ENCODE results near the gene SLC20A1.
"Not testable (repeated sequence)": the region's sequence is repeated elsewhere in the genome, so short reads cannot be mapped to it uniquely, and the experiment has no call there.

SLC20A1 gene

GRCh38 chr2:112645310-112646101 lies at the start of gene SLC20A1:
TSS of gene SLC20A1 (plus strand) at chr2:112645939. CDS start at chr2:112646829, 890 bp downstream.
- DNase-seq (ENCODE audit: low read depth), result peak; percentile 97

DNA sequence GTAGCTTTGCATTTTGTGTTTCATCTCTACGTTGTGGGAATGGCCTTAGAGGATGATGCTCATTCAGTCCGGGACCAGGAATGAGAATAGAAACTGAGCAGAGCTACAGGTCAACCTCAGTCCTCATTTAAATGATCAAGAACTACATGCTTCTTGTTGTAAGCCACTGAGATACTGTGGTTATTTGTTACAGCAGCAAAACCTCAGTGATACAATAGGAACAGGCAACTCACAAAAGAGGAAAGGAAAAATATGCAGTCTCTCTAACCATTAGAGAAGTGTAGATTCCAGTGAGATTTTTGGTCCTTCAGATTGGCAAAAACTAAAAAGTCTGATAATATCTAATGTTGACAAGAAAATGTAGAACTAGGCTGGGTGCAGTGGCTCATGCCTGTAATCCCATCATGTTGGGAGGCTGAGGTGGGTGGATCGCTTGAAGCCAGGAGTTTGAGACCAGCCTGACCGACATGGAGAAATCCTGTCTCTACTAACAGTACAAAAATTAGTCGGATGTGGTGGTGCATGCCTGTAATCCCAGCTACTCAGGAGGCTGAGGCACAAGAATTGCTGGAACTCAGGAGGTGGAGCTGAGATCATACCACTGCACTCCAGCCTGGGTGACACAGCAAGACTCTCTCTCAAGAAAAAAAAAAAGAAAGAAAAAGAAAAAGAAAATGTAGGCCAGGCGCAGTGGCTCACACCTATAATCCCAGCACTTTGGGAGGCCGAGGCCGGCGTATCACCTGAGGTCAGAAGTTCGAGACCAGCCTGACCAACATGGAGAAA lies 48.0 kb upstream of the SLC20A1 start:
- no peak for DNase-seq (ENCODE audit: low read depth)

DNA sequence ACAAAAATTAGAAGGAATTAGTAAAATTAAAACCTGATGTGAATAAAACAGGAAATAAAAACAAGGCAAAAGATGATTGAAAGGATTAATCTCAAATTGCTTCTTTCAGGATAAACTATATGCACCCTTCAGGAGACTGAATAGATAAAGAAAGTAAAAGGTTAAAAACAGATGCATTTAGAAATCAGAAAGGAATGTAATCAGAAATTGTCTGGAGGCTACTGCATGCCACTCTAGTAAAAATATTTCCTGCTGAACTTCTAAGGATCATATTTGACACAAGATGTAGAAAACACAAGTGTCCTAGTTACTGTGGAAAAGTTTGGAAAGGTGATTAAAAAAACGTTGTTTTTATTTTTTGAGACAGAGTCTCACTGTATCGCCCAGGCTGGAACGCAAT lies 45.1 kb upstream of the SLC20A1 start:
- no peak for DNase-seq (ENCODE audit: low read depth)

GRCh38 chr2:112601754-112602153 lies 44.0 kb upstream of the SLC20A1 start:
- no peak for DNase-seq (ENCODE audit: low read depth)

- DNase-seq (ENCODE audit: low read depth), result no peak
These were observed 42.8 kb upstream of the SLC20A1 start for GRCh38 chr2:112602917-112603316.

- no peak for DNase-seq (ENCODE audit: low read depth)
These were observed 42.0 kb upstream of the SLC20A1 start for GRCh38 chr2:112603731-112604130.

DNA sequence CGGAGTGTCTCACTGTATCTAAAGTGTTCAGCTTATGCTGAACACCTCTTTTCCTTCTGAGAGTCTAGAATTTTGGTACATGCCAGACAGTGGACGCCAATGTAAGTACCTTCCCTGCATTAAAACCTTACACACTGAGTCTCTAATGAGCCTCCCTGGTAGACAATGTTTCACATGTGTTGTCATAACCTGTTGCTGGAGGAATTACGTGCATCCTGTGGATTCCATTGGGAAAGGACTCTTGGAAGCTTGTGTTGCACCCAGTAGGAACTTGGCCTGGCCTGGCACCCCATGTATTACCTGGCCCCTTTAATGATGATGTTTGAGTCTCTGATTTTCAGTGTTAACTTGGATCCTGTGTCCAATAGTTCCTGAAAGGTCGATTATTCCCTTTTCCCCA lies 40.8 kb upstream of the SLC20A1 start:
- no peak for DNase-seq (ENCODE audit: low read depth)

DNA sequence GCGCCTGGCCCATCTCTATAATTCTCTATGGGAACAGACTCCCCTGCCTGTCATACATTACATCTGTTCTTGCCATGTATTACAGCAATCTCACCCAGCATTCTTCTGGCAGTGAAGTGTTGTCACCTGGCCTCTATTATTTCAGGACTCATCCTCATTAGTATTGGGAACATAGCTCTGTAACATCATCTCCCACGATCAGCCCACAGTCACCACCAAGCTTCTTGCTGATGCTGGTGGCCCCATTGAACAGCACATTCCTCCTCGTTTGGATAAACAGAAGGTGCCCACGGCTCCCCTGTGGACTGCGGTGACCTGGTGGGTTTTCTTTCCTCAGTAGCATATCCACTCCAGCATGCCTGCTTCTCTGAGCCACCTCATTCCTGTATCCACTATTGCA lies 39.8 kb upstream of the SLC20A1 start:
- DNase-seq (ENCODE audit: low read depth), result no peak

DNA sequence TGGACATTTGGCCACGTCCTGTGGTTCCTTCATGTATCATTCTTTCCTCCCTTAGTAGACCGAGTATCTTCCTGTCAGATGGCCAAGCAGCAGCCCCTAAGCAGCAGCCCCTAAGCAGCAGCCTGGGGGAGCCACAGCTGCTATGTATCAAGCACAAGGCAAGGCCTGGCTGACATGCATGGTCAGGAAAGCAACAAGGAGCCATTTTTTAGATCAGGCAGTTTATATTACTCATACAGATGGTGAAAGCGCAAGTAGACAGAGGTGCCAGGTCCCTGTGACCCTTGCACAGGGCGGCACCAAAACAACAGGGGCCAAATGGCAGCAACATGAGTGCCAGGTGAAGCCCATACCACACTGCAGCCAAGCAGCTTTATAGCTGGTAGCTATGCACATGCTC lies 39.2 kb upstream of the SLC20A1 start:
- DNase-seq (ENCODE audit: low read depth), result no peak

GRCh38 chr2:112607680-112608438 lies 37.9 kb upstream of the SLC20A1 start:
- no peak for DNase-seq (ENCODE audit: low read depth)

GRCh38 chr2:112609320-112609719 lies 36.4 kb upstream of the SLC20A1 start:
- not testable (repeated sequence) for DNase-seq (ENCODE audit: low read depth)

DNA sequence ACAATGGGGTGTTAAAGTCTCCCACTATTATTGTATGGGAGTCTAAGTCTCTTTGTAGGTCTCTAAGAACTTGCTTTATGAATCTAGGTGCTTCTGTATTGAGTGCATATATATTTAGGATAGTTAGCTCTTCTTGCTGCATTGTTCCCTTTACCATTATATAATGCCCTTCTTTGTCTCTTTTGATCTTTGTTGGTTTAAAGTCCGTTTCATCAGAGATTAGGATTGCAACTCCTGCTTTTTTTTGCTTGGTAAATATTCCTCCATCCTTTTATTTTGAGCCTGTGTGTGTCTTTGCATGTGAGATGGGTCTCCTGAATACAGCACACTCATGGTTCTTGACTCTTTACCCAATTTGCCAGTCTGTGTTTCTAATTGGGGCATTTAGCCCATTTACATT lies 33.5 kb upstream of the SLC20A1 start:
- DNase-seq (ENCODE audit: low read depth), result not testable (repeated sequence)

DNA sequence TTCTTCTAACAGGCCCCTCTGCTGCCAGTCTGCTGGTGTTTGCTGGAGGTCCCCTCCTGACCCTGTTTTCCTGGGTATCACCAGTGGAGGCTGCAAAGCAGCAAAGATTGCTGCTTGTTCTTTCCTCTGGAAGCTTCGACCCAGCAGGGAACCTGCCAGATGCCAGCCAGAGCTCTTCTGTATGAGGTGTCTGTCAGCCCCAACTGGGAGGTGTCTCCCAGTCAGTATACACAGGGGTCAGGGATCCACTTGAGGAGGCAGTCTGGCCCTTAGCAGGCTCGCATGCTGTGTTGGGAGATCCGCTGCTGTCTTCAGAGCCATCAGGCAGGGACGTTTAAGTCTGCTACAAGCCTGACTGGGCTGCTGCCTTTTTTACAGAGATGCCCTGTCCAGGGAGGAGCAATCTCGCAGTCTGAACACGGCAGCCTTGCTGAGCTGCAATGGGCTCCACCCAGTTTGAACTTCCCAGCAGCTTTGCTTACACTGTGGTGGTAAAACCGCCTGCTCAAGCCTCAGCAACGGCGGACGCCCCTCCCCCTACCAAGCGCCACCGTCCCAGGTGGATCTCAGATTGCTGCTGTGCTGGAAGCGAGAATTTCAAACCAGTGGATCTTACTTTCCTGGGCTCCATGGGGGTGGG lies 31.4 kb upstream of the SLC20A1 start:
- DNase-seq (ENCODE audit: low read depth), result no peak

- no peak for DNase-seq (ENCODE audit: low read depth)
These were observed 30.7 kb upstream of the SLC20A1 start for GRCh38 chr2:112615051-112615450.

DNA sequence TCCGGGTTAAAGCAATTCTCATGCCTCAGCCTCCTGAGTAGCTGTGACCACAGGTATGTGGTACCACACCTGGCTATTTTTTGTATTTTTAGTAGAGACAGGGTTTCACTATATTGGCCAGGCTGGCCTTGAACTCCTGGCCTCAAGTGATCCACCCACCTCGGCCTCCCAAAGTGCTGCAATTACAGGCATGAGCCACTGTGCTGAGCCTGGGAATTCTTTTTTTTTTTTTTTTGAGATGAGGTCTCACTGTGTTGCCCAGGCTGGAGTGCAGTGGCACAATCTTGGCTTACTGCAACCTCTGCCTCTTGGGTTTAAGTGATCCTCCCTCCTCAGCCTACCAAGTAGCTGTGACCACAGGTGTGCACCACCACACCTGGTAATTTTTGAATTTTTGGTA lies 29.9 kb upstream of the SLC20A1 start:
- not testable (repeated sequence) for DNase-seq (ENCODE audit: low read depth)

DNA sequence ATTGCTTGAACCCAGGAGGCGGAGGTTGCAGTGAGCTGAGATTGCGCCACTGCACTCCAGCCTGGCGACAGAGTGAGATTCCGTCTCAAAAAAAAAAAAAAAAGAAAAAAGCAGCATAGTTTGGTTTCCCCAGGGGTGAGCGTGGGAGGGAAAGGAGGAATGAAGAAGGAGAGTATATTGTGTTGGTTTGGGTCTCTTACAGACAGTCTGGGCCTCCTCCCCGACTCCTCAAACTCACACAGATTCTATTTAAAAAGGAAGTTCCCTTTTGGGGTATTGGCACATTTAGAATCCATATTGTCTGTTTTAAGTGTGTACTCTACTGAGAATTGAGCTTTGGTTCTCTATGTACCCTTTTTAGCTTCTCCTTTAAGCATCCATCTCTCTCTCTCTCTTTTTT lies 27.4 kb upstream of the SLC20A1 start:
- no peak for DNase-seq (ENCODE audit: low read depth)

DNA sequence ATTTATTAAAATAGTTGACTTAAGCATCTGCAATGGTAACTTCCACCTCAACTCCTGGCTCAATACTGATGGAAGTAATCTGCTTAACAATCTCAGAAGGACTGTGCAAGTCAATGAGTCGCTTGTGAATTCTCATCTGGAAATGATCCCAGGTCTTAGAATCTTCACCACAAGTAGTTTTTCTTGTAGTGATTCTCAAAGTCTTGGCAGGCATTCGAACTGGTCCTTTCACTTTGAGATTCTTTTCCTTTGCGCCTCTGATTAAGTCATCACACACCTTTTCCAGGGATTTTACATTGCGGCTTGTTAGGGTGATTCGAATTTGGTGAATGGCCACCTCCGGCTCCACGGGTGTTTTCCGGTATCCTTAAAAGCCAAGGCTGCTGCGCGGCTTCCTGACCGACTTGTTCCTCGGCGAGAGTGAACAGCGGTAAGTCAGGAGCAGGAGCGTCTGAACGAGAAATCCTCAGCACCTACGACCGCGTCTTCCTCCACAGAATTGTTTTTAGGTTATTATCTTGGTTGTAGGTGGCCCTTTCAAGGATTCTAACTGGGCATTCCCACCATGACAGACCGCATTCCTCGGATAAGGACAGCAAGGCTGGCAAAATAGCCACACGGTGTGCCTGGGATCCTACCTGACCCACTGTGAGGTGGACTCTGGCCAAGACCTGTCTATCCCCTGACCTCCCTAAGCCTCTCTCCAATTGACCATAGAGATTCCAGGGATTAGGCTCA lies 23.8 kb upstream of the SLC20A1 start:
- no peak for DNase-seq (ENCODE audit: low read depth)

- DNase-seq (ENCODE audit: low read depth), result no peak
These were observed 23.2 kb upstream of the SLC20A1 start for GRCh38 chr2:112622528-112622849.

DNA sequence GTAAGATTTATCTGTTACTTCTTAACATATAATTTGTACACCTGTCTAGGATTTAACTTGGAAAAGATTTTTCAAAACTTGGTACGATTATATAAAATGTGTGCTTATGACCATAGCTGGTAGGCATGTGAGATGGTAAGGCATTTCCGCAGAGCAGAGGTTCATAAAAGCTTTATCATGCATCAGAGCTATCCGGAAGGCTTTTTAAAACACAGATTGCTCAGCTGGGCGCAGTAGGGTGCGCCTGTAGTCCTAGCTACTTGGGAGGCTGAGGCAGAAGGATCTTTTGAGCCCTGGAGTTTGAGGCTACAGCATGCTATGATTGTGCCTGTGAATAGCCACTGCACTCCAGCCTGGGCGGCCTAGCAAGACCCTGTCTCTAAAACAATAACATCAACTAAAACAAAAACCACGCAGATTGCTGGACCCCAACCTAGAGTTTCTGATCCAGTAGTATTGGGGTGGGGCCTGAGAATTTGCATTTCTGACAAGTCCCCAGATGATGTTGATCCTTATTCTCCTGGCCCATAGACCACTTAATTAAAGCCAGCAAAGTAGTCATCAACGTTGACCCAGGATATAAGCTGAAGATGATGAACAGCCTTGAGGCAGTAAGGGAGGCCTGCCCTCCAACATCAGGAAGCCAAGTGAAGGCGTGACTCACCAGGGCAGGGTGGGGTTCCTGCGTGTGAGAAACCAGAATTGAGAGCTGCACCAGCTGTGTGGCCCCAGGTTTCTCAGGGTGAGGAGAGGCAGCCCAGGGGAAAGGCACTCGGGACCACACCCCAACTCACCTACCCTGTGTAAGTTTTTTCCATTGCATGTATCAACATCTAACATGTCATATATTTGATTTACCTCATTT lies 21.6 kb upstream of the SLC20A1 start:
- DNase-seq (ENCODE audit: low read depth), result peak; percentile 55

DNA sequence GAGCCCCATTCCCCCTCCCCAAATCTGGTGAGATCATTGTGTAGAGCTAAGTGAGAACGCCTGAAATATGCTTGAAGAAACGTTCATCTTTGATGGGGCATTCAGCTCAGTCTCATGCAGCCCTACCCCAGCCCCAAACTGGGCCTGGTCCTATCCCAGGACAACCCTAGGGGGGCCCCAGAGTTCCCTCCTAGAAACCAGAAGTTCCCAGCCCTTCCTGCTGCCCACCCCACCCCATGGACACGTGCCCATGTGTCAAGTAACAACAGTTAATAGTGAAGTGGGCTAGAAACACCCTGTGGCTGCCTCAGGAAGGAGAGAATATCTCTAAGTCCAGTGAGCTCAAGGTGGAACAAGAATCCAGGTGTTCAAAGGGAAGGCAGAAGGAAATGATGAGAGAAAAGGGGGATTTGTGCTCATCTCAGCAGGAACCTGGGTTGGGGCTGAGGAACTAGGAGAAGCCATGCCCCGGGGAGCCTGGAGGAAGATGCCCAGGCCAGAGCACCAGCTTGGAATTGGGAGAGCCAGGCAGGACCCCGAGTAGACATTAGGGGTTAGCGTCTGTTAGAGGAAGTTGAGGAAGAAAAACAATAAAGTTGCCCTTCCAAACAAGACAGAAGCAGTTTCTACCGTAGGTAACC lies 20.1 kb upstream of the SLC20A1 start:
- no peak for DNase-seq (ENCODE audit: low read depth)

All from activated T-helper 9 cell treated with anti-CD3 and anti-CD28 coated beads, Interleukin-2, amount 50 U/mL, for 16 hours (primary cell).